T-helper 2 cell (primary cell): Measurements from ENCODE around the gene SLC66A1.

Experiments
- DNase-seq, 5 experiments: peaks; one replicate each; pipeline versions ENCODE4 v3.0.0 to v3.0.0-alpha.2; 2012 to 2022

Gene SLC66A1

GRCh38 chr1:19325958-19326747, 14.0 kb downstream of the SLC66A1 start:
- no peak for DNase-seq

- DNase-seq = no peak
Observed at GRCh38 chr1:19326748-19327065, 14.6 kb downstream of the SLC66A1 start.

GRCh38 chr1:19327301-19327700, 15.2 kb downstream of the SLC66A1 start:
- DNase-seq = no peak

- no peak for DNase-seq
Observed at GRCh38 chr1:19327736-19328135, 15.6 kb downstream of the SLC66A1 start.

- no peak for DNase-seq
Observed at GRCh38 chr1:19328486-19328885, 16.4 kb downstream of the SLC66A1 start.

GRCh38 chr1:19329188-19329587, 17.1 kb downstream of the SLC66A1 start:
- no peak for DNase-seq

DNA sequence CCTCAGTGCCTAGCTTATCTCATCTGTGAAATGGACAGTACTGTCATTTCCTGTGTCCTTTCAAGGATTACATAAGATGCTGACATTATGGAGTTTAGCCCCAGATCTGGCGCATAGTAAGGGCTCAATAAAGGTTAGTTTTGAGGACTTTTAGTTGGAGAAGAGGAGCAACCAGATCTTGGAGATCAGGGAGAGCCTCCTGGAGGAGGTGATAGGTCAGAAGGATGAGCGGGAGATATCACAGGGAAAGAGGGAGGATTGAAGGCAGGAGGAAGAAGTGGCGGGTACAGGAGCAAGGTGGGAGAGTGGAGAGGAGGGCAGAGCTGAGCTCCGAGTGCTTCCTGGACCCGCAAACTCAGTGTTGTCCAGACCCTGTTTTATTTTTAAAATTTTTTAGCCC, 17.5 kb downstream of the SLC66A1 start:
- DNase-seq = no peak

DNA sequence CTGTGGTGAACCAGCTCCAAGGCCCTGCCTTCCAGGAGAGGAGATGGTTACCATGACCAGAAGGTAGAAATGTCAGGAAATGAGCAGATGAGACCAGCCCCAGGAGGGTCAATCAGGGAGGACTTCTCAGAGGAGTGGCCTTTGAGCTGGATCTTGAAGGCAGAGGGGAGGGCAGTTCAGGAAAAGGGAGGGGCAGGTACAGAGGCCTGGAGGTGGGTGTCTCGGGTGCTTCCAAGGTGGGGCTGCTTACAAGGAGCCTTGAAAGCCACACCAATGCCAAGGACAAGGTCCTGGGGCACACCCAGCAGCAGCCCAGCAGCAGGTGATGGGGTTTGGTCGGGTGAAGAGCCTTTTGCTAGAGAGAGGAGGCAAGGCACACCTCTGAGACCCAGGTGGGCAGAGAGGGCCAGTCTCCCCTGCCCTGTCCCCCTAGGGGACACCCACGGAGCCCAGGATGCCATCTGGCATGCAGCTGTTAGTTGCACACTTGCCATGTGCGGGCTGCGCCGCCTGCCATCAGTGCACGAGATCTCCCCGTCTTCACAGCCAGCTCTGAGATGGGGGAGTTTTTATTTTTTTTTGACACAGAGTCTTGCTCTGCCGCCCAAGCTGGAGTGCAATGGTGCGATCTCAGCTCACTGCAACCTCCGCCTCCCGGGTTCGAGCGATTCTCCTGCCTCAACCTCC, 18.5 kb downstream of the SLC66A1 start:
- no peak for DNase-seq

GRCh38 chr1:19331262-19331878, 19.2 kb downstream of the SLC66A1 start:
- no peak for DNase-seq

GRCh38 chr1:19332832-19333231, 20.7 kb downstream of the SLC66A1 start:
- DNase-seq = no peak

- DNase-seq = no peak
Observed at GRCh38 chr1:19333587-19334354, 21.6 kb downstream of the SLC66A1 start.

DNA sequence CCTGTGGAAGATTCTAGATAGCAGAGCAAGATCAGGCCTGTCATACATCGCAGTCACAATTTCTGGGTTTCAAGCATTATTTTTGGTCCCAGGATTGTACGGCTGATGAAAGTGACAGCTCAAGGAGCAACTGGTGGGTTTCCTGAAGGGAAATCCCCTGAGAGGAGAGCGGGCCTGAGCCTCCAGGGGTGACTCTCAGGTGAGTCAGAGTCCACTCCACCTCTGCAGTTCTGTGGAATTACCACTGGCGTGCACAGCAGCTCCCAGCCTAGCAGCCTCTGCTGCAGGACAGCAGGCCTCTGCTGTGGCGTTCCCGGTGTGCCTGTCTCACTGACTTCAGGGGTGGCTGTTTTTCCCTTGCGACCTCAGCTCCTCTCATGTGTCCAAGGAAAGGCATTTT, 24.4 kb downstream of the SLC66A1 start:
- DNase-seq = peak in 1 of 5 experiments; percentile 43

GRCh38 chr1:19337289-19337688, 25.2 kb downstream of the SLC66A1 start:
- no peak for DNase-seq

- no peak for DNase-seq
Observed at GRCh38 chr1:19338323-19338762, 26.2 kb downstream of the SLC66A1 start.

DNA sequence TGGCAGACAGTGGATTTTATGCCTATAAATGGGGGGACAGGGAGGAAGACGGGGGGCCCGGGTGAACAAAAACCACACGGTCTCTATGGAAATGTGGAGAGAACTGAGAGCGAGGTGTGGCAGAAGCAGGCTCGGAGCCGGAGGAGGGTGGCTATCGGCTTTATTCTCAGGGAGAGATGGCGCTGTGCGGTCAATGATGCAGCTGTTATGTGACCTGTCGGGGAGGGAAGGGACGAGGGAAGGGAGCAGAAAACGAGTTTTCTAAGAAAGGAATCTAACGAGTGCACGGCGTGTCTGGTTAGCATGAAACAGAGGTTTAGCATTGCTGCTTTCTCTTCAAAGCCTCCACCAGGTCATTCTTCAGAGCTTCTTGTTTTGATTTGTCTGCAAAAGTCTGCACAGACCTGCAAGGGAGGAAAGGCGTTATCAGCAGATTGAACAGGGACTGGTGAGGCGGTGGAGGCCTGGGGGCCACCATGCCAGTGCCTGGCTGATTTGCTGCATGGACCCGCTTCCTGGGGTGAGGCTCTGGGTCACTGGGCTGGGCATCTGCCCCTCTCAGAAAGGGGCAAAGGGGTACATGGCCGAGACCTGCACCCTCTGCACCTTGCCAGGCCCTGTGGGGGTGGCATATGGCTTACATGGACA, 27.2 kb downstream of the SLC66A1 start:
- no peak for DNase-seq

GRCh38 chr1:19340387-19340937, 28.3 kb downstream of the SLC66A1 start:
- DNase-seq = no peak

DNA sequence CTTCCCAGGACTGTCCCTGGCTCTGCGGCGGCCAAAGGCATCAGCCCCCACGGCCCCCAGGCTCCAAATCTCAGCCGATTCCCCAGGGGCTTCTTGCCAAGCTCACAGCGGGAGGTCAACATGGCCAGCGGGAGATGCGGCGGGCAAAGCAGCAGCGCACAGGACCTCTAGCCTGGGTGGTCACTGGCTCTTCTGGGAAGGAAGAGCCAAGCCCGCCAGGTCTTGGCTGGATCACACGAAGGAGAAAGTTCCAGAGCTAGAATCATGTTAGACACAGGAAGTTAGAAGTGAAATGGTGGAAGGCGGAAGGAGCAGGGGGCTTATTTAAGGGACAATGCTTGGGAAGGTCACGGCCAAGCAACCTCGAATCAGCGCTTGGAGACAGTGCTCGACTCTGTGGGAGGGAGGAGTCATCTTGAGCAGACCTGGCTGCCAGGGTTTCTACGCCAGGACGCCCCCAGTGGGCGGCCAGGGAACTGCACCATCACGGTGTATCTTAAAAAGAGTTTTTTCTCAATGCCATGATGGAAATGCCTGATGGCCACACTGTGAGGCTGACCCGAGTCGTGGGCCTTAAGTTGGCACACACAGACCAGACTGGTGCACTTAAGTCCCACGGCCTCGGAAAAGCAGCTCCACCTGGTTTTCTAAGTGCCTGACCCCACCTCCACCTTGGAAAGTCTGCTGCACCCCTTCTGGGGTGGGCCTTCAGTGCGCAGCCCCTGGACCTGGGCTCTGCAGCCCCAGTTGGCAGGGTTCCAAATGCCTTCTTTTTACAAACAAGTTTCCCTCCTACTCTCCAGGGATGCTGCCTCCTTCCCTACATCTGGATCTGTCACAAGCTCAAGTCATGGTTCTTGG, 29.3 kb downstream of the SLC66A1 start:
- DNase-seq = peak; percentile 37 to 76 (median 59)

DNA sequence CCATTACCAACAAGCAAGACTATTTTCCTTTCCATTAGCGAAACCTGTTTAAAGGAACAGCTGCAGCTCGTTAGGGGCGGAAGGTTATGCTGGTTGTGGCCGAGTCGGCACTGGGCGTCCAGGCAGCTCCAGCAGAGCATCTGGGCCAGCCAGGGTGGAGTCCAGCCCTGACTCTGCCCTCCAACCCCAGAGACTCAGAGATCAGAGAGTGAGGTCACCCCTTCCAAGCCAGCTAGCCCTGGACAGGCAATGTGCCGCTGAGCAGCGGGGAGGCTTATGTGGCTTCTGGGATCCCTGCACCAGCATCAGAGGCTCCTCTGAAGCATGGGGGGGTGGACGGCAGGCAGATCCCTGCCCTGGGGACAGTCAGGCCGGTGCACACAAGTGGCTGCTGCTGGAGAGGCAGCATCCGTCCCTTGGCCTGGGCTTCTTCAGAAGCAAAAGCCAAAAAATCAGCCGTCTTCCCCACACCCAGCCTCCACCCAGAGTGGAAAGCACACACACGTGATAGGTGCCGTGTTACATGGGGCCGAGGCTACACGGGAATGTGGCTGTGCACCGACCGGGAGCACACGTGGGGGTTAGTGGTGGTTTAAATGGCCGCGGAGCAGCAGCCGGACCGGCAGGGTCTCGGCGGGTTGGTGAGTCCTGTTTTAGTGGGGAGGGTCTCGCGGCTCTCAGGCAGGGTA, 30.1 kb downstream of the SLC66A1 start:
- DNase-seq = no peak

- no peak for DNase-seq
Observed at GRCh38 chr1:19342894-19343616, 30.9 kb downstream of the SLC66A1 start.
